NCI-H2227 (cell line): ENCODE results near the gene IQSEC1.

ENCODE experiments used
- DNase-seq: peaks from one replicate; lab custom pipeline; 2025; ENCODE audit not compliant: unreplicated experiment; lab: John Stamatoyannopoulos, UW

IQSEC1 gene

DNA sequence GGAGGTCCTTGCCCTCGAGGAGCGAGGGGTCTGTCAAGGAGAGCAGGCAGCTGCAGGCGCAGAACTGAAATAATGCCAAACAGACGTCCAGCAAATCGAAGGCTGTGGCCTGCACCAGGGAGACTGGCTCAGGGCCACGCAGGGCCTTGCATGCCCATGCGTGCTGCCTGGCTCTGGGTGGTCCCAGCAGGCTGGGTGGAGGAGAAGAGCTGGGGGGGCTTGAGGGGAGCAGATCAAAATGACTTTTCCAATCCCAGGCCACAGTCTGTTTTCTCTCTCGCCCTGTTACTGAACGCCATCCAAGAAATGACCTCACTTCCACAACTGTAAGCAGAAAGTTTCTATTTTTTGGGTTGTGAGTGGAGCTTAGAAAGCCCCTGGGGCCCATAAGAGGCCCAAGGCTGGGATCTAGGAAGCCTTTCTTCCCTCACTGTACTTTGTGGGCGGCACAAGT is 134.9 kb downstream of the IQSEC1 start:
- no peak for DNase-seq

DNA sequence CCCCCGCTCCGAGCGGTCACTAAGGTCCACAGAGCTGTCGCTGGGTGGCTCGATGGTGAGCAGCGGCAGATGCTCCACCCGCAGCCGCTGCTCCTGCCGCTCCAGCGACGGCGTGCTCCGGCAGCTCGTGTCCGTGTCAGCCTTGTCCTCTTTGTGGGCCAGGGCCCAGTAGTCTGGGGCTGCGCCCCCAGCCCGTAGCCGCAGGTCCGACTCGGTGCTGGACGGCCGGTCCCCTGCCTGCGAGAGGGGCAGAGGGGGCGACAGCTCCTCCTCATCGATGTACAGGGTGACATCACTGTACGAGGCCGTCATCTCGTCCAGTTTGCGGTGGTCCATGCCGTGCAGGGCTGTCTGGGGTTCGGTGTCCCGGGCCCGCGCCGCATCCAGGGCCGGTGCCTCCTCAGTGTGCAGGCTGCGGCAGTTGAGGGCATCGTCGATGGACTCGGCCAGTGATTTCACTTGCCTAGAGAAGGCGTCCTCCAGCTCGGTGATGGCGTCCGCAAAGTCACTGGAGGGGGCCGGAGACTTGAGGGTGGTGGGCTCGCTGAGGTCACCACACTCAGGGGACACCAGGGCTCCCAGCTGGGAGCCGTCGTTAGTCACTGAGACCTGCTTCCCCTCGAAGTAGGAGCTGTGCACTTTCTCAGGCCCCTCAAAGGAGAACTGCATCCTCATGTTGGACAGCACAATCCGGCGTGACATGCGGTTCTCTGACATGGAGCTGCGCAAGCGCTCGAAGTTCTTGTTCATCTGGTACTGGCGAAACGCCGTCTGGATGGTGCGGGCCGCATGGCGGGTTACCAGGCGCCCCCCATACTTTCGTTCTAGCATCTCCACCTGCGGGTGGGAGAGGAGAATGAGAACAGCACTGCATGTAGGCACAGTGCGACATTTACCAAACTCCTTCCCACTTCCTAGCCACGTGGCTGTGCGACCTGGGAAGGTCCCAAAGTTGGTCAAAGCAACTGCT is 137.1 kb downstream of the IQSEC1 start:
- no peak for DNase-seq

DNA sequence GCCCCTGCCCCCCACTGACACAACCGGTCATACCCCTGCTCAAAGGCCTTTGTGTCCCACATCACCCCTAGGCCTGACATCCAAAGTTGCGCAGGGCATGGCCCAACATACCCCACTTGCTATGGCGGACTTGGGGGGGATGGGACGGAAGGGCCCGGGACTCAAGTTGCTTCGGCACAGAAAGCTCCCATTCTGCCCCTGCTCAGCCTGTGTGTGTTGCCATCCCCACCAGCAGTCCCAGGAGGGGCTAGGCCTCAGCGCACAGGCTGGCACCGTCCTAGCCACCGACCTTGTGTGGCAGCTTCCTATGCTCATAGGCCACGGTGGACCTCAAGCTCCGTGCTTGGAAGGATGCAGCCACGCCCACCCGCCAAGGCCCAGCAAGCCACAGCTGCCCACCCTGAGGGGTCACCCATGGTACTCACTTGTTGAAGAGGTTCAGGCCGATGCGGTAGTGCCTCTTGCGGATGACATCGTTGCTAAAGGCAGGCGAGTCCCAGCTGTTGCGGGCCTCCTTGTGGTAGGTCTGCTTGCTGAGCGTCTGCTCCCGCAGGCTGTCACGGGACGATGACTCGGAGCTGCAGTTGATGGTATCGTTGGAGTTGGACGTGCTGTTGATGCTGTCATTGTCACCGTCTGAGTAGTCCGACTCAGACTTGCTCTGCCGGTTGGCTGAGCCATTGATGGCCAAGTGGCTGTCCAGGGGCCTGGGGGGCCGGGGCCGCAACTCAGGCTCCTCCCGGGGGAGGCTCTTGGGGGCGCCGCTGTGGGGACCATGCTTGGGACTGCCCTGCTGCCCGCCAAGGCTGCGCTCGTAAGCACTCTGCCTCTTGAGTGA is 138.0 kb downstream of the IQSEC1 start:
- no peak for DNase-seq

DNA sequence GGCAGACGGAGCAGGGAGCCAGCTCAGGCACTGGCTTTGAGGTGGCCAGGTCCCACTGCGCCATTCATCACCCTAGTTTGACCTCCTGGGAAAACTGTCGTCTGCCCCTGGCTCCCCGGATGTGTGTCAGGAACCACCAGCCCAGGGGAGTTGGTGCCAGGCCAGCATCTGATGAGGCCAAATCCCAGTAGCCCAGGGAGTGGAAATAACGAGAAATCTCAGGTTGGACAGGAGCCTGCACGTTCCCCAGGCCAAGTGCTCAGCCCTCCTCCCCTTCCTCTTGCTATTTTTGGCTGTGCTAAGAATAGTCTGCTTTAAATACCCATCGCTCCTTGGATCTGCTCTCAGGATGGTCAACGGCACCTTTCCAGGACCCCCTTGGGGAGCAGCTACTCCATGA is 138.8 kb downstream of the IQSEC1 start:
- no peak for DNase-seq

DNA sequence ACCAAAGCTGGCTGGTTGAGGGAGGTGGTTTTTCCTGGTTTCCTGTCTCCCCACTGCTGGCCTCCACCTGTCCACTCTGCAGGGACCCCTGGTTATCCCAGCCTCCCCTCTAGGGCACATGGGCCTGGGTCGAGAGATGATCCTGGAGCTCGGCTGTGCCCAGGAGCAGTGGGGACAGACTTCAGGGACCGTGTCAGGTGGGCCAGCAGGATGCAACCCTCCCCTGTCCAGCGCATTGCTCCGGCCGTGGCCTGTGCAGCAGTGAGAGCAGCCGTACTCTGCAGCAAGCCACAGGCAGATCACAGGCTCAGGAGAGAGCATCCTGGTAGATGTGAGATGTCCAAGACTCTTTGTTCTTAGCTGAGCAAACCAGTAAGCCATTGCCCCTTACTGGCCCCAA is 139.3 kb downstream of the IQSEC1 start:
- no peak for DNase-seq

DNA sequence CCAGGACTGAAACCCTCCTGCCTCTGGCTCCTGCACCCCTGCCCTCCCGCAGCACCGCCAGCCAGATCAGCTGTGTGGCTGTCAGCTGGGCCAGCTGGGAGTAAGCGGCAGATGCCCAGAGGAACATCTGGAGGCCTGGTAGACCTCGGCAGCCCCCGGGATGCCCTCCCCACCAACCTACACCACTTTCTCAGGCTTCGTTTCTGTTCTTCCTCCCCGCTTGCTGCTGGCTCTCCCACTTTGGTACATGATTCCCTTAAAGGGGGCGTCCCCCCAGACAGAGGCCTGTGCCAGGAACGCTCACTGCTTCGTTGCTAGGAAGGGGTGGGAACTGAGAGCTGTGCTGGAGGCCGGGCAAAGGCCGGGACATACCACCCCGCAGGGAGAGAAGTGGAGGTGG is 140.5 kb downstream of the IQSEC1 start:
- DNase-seq = no peak

DNA sequence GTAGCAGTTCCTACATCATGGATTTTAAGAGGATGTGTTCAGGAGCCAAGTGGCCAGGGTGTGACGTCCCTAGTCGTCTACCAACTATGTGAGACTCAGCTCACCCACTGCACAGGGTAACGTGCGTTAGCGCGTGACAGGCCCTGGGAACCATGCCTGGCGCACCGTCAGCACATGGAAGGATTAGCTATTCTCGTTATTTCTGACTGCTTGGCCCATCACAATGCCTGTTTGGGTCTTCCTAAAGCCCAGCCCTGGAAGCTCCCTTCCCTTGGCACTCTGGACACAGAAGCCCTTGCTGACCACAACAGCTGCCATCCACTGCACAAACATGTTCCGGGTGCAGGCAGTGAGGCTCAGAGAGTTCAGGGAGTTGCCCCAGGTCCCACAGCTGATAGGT is 140.9 kb downstream of the IQSEC1 start:
- no peak for DNase-seq

DNA sequence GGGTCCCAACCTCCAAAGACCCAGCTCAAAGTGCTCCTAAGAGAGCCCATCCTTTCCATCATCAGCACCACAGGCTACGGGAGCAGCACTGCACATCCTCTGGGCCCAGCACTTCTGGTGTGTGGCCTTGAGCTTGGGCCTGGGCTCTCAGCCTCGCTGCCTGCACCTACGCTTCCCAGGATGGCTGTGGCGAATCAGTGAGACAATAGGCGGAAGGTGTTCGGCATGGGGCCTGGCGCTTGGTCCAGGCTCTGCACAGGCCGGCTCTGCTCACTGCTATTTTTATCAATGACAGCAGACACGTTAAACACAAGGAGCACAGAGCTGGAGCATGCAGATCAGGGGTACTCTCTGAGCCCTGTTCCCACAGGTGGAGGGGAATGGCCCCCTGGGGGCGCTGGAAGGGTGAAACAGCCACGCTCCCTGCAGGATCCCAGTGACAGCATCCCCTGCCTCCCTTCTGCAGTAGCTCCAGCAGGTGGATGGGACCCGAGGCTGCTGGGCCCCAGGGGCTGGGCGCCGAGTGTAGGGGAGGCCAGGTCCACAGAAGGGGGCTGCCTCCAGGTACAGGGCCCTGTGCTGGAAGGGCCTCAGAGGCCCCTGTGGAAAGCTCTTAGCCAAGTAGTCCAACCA is 141.8 kb downstream of the IQSEC1 start:
- DNase-seq = no peak

DNA sequence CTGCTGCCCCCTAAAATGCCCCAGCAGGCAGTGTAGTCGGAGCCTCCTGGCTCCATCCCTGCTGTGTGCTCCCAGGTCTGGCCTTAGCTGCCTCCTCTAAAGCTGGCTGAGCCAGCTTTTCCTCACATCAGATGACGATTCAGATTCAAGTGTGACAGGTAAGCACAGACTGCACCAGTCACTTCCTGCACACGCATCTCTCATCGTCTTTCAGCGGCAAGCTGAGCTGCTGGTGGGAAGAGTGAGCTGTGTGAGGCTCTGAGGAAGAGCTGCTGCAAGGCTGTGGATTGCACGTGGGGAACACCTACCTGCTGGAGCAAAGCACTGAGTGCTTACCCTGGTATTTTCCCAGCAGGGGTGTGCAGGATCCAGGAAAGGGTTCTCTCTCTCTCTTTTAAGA is 143.4 kb downstream of the IQSEC1 start:
- DNase-seq = peak; percentile 6

DNA sequence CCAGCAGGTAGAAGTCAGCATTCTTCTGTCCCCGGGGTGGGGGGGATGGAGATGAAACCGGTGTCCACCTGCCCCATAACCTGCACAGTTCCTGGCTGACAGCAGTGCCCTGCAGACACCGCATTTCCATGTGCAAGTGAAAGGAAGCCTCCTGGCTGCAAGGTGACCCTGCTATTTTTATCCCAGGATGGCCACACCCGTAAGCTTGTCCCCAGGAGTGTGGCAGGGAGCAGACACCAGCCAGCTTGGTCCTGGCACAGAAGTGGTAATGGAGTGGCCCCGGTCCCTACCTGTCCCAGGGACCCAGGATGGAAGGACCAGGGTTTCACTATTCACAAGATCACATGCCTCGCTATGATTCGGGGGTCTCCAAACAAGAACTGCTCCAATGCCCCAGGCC is 146.6 kb downstream of the IQSEC1 start:
- DNase-seq = no peak

DNA sequence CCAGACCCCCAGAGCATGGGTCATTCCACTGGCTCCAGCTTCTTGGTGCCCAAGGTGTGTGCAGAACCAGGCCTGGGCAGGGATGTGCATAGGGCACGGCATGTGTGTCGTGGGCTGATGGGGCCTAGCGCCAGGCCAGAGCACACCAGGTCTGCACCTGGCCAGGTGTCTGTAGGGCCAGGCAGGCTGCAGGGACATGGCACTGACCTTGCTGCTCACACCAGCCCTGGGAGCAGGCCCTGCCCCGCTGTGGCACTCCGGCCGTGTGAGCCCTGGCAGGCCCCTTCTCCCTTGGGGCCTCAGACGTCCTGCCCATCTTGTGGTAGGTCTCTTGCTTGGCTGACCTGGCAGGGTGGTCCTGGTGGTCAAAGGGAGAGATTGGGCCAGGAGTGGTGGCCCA is 147.6 kb downstream of the IQSEC1 start:
- DNase-seq = no peak

DNA sequence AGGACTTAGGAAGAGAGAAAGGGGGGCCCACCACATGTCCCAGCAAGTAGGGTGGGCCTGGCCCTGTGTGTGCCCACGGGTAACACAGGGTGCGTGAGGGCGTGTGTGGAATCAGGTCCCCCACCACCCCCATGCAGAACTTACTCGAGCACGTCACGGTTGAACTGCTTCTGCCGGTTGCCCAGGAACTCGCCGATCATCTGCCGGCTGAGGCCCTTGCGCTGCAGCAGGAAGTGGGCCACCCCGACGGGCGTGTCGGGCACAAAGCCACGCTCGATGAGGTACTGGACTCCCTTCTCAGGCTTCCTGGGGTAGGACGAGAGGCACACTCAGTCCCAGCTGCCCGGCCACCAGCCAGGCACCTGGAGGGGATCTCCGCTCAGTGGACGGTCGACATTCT is 148.8 kb downstream of the IQSEC1 start:
- no peak for DNase-seq

DNA sequence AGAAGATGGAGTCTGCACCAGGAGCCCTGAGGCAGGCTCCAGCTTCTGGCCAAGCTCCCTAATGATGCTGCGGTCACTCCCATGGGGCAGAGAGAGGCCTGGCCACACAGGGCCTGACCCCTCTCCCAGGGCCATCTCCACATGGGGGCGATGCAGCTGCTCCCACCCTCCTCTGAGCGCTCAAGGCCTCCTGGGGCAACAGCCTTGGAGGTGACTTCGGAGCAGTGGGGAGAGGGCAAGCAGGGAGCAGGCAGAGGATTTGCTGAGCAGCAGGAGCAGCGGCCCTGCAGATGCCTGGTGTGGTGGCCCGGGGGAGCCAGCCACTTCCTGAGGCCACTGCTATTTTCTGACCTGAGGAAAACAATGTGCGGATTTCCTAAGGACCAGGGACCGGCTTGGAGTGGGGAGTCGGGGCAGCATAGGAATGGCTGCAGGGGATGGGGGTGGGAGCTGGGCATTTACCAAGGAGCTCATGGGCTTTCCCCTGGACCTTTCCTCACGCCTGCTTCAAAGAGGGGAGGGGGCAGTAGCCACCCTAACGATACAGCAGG is 150.3 kb downstream of the IQSEC1 start:
- no peak for DNase-seq

DNA sequence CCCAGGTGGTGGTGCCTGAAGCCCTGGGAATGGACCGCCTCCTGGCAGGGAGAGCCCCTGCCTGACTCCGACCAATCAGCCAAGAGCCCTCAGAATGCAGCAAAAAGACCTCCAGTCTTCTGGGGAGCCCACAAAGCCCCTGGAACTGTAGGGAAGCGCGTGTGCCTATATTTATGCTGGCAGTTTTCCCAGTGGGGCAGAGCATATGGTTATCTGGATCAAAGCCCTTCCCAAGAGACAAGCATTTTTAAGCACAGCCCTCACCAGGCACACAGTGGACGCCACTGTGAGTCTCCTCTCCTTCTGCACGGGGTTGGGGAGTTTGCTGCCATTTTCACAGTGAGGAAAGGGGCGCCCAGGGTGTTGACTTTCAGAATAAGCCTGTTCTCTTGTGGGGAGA is 150.9 kb downstream of the IQSEC1 start:
- DNase-seq = no peak

DNA sequence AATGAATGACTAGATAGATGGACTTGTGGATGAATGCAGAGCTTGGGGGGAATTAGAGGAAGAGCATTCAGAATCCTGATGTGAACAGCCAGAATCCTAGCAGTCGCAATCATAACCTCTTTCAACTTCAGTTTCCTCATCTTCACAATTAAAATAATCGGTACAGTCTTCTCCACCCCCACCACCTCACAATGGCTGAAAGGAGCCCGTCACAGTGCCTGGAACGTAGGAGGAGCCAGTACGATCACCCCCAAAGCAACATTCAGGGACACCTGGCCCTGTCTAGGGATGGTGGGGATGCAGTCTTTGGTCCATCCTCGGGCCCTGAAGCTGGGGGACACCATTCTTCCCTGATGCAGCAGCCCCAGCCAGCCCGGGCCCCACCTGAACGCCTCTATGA is 151.5 kb downstream of the IQSEC1 start:
- DNase-seq = no peak

DNA sequence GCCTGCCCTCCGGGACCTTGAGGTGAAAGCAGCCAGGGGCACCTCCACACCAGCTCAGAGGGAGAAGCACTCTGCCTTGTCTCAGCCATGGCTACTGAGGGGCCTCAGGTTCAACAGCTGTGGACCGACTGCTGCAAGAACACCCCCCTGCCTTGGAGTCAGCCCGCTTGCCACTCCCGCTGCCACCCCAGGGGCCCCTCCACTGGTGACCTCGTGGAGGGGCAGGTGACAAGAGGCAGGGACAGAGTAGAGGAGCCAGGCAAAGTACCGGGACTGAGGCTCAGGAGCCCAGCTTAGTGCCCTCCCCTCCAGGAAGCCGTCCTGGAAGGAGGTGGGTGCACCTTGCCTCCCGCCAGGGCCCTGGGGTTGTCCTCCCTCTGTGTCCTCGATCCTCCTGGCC is 152.3 kb downstream of the IQSEC1 start:
- DNase-seq = no peak

DNA sequence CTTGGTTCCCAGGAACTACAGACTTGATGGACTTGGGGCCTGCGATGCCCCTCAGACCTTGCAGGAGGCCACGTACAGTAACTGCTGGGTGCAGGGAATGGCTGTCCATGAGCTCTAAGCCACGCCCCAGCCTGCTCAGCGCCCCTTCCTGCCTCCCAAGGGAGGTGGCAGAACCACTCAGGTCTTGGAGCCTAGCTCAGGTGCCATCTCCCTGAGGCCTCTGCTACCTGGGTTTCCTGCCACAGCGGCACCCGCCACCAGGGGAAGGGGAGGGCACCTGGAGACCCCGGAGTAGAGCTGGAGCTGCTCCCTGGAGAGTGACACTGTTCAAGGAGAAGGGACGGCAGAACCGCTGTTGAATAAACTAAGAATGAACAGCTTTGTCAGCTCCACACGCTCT is 154.0 kb downstream of the IQSEC1 start:
- no peak for DNase-seq

DNA sequence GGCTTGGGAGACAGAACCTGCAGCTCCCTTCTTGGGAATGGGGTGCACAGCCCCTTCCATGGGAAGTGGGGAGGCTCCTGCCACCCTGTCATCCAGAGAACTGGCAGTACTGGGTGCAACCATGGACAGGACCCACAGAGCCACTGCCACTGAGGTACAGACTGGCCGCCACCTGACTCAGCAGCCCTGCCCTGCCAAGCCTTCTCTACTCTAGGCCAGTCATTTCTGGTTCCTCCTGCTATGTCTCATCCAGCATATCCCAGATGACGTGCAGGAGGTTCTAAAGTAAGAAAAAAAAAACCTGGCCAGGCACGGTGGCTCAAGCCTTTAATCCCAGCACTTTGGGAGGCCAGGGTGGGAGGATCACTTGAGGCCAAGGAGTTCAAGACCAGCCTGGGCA is 155.0 kb downstream of the IQSEC1 start:
- no peak for DNase-seq

DNA sequence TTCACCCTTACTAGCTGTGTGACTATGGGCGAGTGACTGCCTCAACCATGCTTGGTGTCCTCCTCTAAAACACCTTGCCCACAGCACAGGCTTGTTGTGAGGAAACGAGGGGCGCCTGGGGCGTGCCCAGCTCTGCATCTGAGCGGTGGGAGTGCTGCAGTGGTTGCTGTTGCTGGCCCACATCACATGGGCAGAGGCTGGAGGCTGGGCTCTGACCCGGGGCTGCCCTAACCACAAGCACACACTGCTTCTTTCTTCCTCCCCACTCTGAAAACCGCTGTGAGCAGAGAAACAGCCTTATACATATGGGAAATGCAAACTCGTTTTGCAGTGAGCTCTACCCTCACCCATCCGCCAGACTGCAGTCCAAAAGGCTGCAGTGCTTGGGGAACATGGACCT is 157.1 kb downstream of the IQSEC1 start:
- no peak for DNase-seq

DNA sequence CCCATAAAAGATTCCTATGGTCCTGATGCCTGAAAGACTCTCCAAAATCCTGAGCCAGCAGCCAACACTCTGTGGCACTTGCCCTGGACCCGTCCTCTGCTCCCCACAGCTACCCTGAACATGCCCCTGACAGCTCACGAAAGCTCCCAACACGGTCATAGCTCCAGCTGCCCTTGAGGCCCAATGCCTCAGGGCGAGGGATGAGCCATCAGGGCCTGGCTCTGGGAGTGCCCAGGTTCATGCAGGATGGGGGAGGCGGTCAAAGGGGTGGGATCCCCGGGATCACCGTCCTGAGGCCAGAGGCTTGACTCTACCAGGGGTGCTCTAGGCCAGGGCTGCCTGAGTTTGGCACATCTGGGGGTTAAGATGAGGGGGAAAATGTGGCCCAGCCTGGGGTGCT is 159.1 kb downstream of the IQSEC1 start:
- no peak for DNase-seq

DNA sequence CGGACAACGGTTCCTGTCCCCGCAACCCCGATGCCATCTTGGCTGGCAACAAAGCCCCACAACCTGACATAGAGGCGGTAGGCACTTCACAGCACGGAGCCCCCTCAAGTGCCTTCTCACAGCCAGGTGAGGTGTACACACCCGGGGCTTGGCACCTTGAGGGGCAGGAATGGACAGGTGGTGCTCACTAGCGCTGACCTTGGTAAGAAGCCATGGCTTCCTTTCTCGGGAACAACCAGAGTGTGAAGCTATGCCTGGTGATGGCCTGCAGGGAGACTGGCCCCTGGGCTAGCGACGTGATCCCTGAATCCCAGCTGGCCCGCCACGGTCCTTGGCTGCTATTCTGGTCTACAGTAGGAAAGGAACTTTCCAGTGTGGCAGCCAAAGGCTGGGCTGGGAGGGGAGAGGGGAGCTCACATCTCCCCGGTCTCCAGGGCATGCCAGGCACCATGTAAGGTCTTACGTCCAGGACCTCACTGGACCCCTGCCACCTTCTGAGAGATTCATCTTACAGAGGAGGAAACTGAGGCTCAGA is 161.3 kb downstream of the IQSEC1 start:
- no peak for DNase-seq
